Karpas-422 (cell line): ENCODE data around the gene BBX. TPM values are rescaled to one million over a fixed set of nuclear protein-coding genes. Genes with fewer than 3 reads are reported as not detected.

Experiments used
- DNase-seq: peaks from one replicate; pipeline ENCODE4 v3.0.0-alpha.2; 2015
- H2AFZ ChIP-seq: fragments of 200-600 bp; sonication (generic); 2 replicates; pipeline ENCODE4 v1.6.1; 2014; ENCODE audit warnings: antibody characterized with exemption, low read length, mixed read lengths
- H3K27ac ChIP-seq: fragments of 200-600 bp; sonication (generic); 2 replicates; pipeline ENCODE4 v1.5.1; 2014; ENCODE audit warnings: mild to moderate bottlenecking, low read length, moderate library complexity
- H3K27me3 ChIP-seq: fragments of 200-600 bp; sonication (generic); 2 replicates; pipeline ENCODE4 v1.6.1; 2014; ENCODE audit warnings: low read length, mixed read lengths
- H3K36me3 ChIP-seq: fragments of 200-600 bp; sonication (generic); 2 replicates; pipeline ENCODE4 v1.6.1; 2014; ENCODE audit warnings: low read length, mixed read lengths; ENCODE audit not compliant: insufficient read depth
- H3K4me1 ChIP-seq: fragments of 200-600 bp; sonication (generic); 2 replicates; pipeline ENCODE4 v1.6.1; 2014; ENCODE audit warnings: mild to moderate bottlenecking, low read length, mixed read lengths
- H3K4me2 ChIP-seq: fragments of 200-600 bp; sonication (generic); 2 replicates; pipeline ENCODE4 v1.6.1; 2014; ENCODE audit warnings: low read length, low read depth, mild to moderate bottlenecking; ENCODE audit not compliant: poor library complexity, severe bottlenecking
- H3K4me3 ChIP-seq: fragments of 200-600 bp; sonication (generic); 2 replicates; pipeline ENCODE4 v1.5.1; 2014; ENCODE audit warnings: mild to moderate bottlenecking, antibody characterized with exemption, low read length, mixed read lengths
- H3K79me2 ChIP-seq: fragments of 200-600 bp; sonication (generic); 2 replicates; pipeline ENCODE4 v1.6.1; 2014; ENCODE audit warnings: mild to moderate bottlenecking, low read length, mixed read lengths
- H3K9ac ChIP-seq: fragments of 200-600 bp; sonication (generic); 2 replicates; pipeline ENCODE4 v1.6.0; 2014; ENCODE audit warnings: low read length
- H3K9me2 ChIP-seq: fragments of 200-600 bp; sonication (generic), shearing (Covaris generic); replicated peaks from 2 replicates; pipeline ENCODE4 v1.6.0; 2014; ENCODE audit warnings: mild to moderate bottlenecking, low read length, moderate library complexity; ENCODE audit not compliant: insufficient read depth
- H3K9me3 ChIP-seq: fragments of 300-700, 200-600 bp; sonication (generic); 2 replicates; pipeline ENCODE4 v1.6.1; 2014; ENCODE audit warnings: low read length, mixed read lengths
- H4K20me1 ChIP-seq: fragments of 200-600 bp; sonication (generic); 2 replicates; pipeline ENCODE4 v1.6.1; 2014; ENCODE audit warnings: mild to moderate bottlenecking, antibody characterized with exemption, low read length, low read depth; ENCODE audit not compliant: insufficient read depth
- total RNA-seq: library from RNA; depleted of rRNA; stranded (reverse); fragments of >200 nt; shearing (Covaris generic); gene quantifications from 2 replicates; pipeline ENCODE4 v1.2.3, GENCODE V29; 2014; ENCODE audit warnings: low replicate concordance

BBX gene
- total RNA-seq, 1 experiment from 2014 or later = 109 TPM

GRCh38 chr3:107664614-107665013, 141.9 kb downstream of the BBX start:
- H3K27me3 ChIP-seq = no peaks in the 10 kb centered on the region
- no peak for DNase-seq

GRCh38 chr3:107665351-107665750, 142.6 kb downstream of the BBX start:
- DNase-seq = no peak
- H3K9me3 ChIP-seq = no peaks in the 10 kb centered on the region
- H3K9ac ChIP-seq = no peak overlapping the region
- H3K79me2 ChIP-seq = peaks cover 83% of the 10 kb centered on the region
- no peaks in the 10 kb centered on the region for H3K36me3 ChIP-seq
- H3K4me1 ChIP-seq = peaks cover 37% of the 10 kb centered on the region
- H2AFZ ChIP-seq = no peak overlapping the region
- H3K4me2 ChIP-seq = no peak overlapping the region
- H3K27ac ChIP-seq = no peak overlapping the region
- H3K9me2 ChIP-seq = no peaks in the 10 kb centered on the region
- no peak overlapping the region for H3K4me3 ChIP-seq
- no peaks in the 10 kb centered on the region for H4K20me1 ChIP-seq
- H3K27me3 ChIP-seq = no peaks in the 10 kb centered on the region

More at GRCh38 chr3:107664614-107665013, 141.9 kb downstream of the BBX start:
- Histone ChIP-seq H3K4me1 (peaks cover 41% of the 10 kb centered on the region), H3K36me3 (no peaks in the 10 kb centered on the region), H3K4me3 (no peak overlapping the region), H3K9me2 (no peaks in the 10 kb centered on the region), H3K79me2 (peaks cover 85% of the 10 kb centered on the region), H3K9me3 (no peaks in the 10 kb centered on the region), H2AFZ (no peak overlapping the region), H3K4me2 (no peak overlapping the region), H3K27ac (no peak overlapping the region), H4K20me1 (no peaks in the 10 kb centered on the region), H3K9ac (no peak overlapping the region)

- no peak overlapping the region for H3K9ac ChIP-seq
- H3K9me3 ChIP-seq = no peaks in the 10 kb centered on the region
- H3K27me3 ChIP-seq = no peaks in the 10 kb centered on the region
- no peak overlapping the region for H2AFZ ChIP-seq
- no peak for DNase-seq
- H3K9me2 ChIP-seq = no peaks in the 10 kb centered on the region
- H3K79me2 ChIP-seq = peaks cover 82% of the 10 kb centered on the region
- H3K4me2 ChIP-seq = no peak overlapping the region
- H3K4me3 ChIP-seq = no peak overlapping the region
- no peaks in the 10 kb centered on the region for H3K36me3 ChIP-seq
- no peaks in the 10 kb centered on the region for H4K20me1 ChIP-seq
- H3K4me1 ChIP-seq = peaks cover 39% of the 10 kb centered on the region
- no peak overlapping the region for H3K27ac ChIP-seq
Observed at GRCh38 chr3:107666853-107667252, 144.1 kb downstream of the BBX start.

GRCh38 chr3:107668416-107668815, 145.7 kb downstream of the BBX start:
- no peak overlapping the region for H3K9ac ChIP-seq
- H3K4me1 ChIP-seq = peaks cover 47% of the 10 kb centered on the region
- H3K9me3 ChIP-seq = no peaks in the 10 kb centered on the region
- no peak for DNase-seq
- no peak overlapping the region for H3K4me2 ChIP-seq
- H3K9me2 ChIP-seq = no peaks in the 10 kb centered on the region
- no peak overlapping the region for H2AFZ ChIP-seq
- H3K27me3 ChIP-seq = no peaks in the 10 kb centered on the region
- no peak overlapping the region for H3K4me3 ChIP-seq
- peaks cover 82% of the 10 kb centered on the region for H3K79me2 ChIP-seq
- H3K27ac ChIP-seq = no peak overlapping the region
- H3K36me3 ChIP-seq = no peaks in the 10 kb centered on the region
- no peaks in the 10 kb centered on the region for H4K20me1 ChIP-seq

- Histone ChIP-seq H3K4me1 (peaks cover 51% of the 10 kb centered on the region), H3K9me2 (no peaks in the 10 kb centered on the region), H3K27me3 (no peaks in the 10 kb centered on the region), H3K4me2 (no peak overlapping the region), H3K9me3 (no peaks in the 10 kb centered on the region), H2AFZ (no peak overlapping the region), H3K79me2 (peaks cover 84% of the 10 kb centered on the region), H4K20me1 (no peaks in the 10 kb centered on the region), H3K36me3 (no peaks in the 10 kb centered on the region), H3K9ac (no peak overlapping the region), H3K4me3 (no peak overlapping the region), H3K27ac (no peak overlapping the region)
- DNase-seq = no peak
Observed at GRCh38 chr3:107668963-107669362, 146.2 kb downstream of the BBX start.

- Histone ChIP-seq H3K4me3 (no peak overlapping the region), H3K4me1 (peaks cover 51% of the 10 kb centered on the region), H3K27me3 (no peaks in the 10 kb centered on the region), H4K20me1 (no peaks in the 10 kb centered on the region), H3K79me2 (peaks cover 84% of the 10 kb centered on the region), H3K4me2 (no peak overlapping the region), H2AFZ (no peak overlapping the region), H3K9me2 (no peaks in the 10 kb centered on the region), H3K9ac (no peak overlapping the region), H3K27ac (no peak overlapping the region), H3K36me3 (no peaks in the 10 kb centered on the region), H3K9me3 (no peaks in the 10 kb centered on the region)
- DNase-seq = no peak
Observed at GRCh38 chr3:107669669-107670068, 146.9 kb downstream of the BBX start.

DNA sequence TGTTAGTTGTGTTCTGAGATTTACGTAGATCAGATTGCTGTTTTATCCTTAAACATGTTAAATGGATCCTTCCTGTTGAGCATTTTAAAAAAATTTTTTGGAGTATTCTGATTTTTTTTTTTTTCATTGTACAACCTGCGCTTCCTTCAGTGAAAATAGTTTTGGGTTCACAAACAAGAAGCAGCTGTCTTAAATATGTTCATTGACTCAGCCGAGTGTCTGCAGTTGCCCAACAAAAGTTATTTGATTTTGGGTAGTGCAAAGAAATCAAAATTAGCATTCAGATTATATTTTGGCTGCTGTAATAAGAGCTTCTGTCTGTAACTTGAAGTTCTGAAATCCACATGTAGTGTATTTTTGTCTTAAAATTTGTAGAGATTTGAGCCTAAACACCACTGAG, 148.2 kb downstream of the BBX start:
- no peak overlapping the region for H3K4me3 ChIP-seq
- peaks cover 58% of the 10 kb centered on the region for H3K4me1 ChIP-seq
- no peak for DNase-seq
- H3K27ac ChIP-seq = no peak overlapping the region
- no peaks in the 10 kb centered on the region for H3K9me2 ChIP-seq
- no peaks in the 10 kb centered on the region for H3K27me3 ChIP-seq
- no peak overlapping the region for H3K9ac ChIP-seq
- peaks cover 84% of the 10 kb centered on the region for H3K79me2 ChIP-seq
- no peaks in the 10 kb centered on the region for H3K36me3 ChIP-seq
- no peaks in the 10 kb centered on the region for H3K9me3 ChIP-seq
- H2AFZ ChIP-seq = no peak overlapping the region
- no peaks in the 10 kb centered on the region for H4K20me1 ChIP-seq
- no peak overlapping the region for H3K4me2 ChIP-seq

- peak overlapping the region; percentile 74 for H3K27ac ChIP-seq
- DNase-seq = no peak
Observed at GRCh38 chr3:107674371-107674770, 151.6 kb downstream of the BBX start.

More at GRCh38 chr3:107674371-107674770, 151.6 kb downstream of the BBX start:
- Histone ChIP-seq H4K20me1 (no peaks in the 10 kb centered on the region), H3K27me3 (no peaks in the 10 kb centered on the region), H3K4me3 (peak overlapping the region; percentile 2; the same call in 1 of the 2 replicates), H3K79me2 (peaks cover 91% of the 10 kb centered on the region), H3K9me3 (no peaks in the 10 kb centered on the region), H3K36me3 (no peaks in the 10 kb centered on the region), H3K4me1 (peaks cover 58% of the 10 kb centered on the region), H3K4me2 (peak overlapping the region; percentile 43), H3K9ac (peak overlapping the region; percentile 31), H3K9me2 (no peaks in the 10 kb centered on the region), H2AFZ (no peak overlapping the region)
